COR-L47 (cell line): ENCODE results near the gene FLNB.
A peak's percentile ranks its signal among the peaks of the same experiment; 100 is the strongest.
"Not testable (repeated sequence)": the region's sequence is repeated elsewhere in the genome, so short reads cannot be mapped to it uniquely, and the experiment has no call there.

ENCODE experiments used
- DNase-seq: peaks from one replicate; lab custom pipeline; 2025; lab: John Stamatoyannopoulos, UW

The FLNB gene

DNA sequence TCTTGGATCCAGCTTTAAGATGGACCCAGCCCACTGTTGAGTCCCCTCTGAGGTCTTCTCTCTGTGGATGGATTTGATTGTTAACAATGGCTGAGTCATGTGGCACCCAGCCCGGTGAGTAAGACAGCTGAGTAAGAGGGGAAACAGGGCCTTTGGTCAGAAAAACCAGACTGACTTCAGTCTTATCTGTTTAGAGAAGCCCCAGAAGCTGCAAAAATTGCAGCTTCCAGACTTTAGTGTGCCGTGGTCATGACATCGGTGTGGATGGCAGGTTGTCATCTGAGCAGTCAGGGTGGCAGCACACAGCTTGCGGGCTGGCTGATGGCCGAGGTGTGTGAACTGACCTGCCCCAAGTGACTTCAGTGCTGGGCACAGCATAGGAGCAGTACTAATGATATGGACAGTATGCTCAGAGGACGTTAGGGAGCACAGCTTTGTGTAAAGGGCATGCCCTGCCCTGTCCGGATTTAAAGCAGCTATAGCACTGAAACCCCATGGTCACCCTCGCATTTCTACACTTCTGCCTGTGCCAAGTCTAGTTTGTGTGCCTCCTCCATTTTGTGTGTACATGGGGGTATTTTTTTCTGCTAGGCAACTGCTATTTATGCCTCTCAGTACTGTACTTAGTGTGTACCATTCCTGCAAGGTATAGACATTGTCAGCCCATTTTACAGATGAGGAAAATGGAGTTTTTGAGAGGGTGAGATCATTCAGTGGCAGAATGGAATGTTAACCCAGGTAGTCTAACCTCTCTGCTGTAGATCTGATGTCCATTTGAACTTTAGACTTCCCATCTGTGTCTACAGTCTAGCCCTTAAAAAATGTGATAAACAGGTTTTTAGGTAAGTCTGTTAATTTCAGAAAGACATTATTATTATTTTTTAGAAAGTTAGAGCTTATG is 44.4 kb downstream of the FLNB start:
- no peak for DNase-seq

DNA sequence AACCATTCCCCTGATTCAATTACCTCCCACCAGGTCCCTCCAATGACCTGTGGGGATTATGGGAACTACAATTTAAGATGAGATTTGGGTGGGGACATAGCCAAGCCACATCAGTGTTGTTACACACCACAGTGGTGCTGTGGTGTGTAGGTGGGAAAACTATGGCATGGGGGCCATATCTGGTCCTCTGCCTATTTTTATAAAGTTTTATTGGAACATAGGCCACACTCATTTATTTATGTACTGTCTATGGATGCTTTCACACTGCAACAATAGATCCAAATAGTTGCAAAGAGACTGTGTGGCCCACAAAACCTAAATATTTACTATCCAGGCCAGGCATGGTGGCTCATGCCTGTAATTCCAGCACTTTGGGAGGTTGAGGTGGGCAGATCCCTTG is 46.4 kb downstream of the FLNB start:
- DNase-seq, result no peak

DNA sequence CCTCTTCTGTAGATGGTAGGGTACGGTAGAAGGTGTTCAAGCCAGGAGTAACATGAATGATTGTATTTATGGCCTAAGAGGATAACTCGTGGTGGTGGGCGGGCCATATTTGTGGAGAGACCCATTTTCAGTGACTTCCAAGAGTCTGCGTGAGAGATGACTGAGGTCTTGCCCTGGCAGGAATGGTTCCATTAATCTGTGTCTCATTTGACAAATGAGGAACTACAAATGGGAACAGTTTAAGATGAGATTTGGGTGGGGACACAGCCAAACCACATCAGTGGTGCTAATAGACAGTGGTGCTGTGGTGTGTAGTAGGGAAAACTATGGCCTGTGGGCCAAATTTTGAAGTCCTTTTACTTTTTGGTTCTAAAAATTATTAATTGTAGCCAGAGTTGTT is 47.1 kb downstream of the FLNB start:
- DNase-seq, result no peak

DNA sequence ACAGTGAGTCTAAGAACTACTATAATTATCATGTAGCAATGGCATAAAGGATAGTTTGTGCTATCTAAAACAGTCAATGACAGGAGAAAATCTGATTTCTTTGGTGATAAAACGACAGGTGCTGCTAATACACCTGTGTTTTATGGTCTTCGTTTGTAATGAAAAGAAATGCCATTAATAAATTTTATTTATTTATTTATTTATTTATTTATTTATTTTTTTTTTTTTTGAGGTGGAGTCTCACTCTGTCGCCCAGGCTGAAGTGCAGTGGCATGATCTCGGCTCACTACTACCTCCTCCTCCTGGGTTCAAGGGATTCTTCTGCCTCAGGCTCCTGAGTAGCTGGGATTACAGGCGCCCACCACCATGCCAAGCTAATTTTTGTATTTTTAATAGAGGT is 47.7 kb downstream of the FLNB start:
- not testable (repeated sequence) for DNase-seq

DNA sequence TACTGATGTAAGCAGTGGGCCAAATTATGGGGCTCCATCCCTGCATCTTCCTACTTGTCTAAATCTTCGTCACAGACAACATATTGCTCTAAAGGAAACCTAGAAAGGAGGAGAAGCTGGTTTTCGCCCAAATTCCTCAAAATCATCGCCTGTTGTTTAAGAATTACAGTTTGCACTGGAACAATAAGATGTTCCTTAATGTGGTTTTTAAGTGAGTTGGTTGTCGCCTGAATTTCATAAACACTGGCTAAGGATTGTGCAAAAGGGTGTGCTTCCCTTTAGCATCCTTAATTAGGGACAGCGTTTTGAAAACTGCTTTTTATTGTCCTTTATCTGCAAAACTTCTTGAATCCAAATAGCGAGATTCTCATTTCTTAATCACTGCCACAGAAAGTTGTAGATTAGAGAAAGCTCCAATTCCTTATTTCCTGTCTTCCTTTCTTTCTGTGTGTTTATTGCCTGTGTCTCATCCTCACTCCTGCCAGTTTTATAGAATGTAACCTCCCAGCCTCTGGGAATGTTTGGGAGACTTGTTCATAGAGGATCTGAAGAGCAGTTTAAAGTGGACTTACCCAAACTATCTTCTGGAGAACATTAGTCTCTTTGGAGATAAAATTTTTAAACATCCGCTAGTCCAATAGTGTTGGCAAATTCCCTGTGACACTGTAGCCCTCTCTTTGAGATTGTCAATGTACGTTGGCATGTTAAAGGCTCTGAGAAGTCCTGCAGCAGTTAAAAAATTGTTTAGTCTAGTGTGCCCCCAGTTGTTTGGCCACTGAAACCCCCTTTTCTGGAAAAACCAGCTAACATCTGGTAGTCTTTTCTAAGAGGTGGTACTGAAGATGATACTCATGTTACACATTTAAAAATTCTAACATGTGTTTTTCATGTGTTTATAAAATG is 50.4 kb downstream of the FLNB start:
- no peak for DNase-seq

DNA sequence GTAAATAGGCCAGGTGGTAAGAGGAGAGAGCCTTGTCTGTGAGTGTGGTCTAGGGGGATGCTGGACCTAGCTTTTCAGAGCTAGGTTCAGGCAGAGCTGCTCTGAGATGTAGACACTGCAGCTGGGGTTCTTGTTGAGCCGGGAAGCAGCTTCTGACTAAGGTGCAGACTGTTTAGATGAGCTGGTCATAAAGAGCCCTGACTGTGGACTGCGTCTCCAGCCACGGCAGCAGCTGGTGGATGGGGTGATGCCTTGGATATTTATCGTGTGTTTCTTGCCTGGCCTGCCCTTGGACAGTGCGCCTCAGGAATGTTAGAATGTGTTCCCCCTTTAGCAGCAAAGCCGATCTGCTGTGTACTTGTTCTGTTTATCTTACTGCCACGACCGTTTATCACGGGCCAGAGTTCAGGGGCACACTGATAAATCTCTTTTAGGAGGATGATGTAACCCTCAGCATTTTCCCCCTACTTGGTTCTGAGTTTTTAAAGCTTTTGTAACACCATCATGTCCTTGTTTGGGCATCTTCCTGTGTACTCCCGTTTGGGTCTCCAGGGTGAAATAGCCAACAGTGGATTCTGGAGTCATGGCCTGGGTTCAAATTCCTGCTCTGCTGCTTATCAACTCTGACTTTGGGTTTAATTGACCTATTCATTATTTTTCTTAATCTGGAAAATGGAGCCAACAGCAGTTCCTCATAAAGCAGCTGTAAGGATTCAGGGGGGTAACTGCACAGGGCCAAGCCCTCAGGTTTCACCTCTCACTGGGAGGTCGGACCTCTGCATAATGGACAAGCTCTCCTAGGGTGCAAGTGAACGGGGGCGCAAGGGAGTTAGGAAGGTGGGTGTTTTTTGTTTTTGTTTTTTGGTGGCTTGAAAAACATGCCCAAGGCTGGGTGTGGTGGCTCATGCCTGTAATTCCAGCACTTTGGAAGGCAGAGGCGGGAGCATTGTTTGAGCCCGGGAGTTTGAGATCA is 51.4 kb downstream of the FLNB start:
- no peak for DNase-seq

DNA sequence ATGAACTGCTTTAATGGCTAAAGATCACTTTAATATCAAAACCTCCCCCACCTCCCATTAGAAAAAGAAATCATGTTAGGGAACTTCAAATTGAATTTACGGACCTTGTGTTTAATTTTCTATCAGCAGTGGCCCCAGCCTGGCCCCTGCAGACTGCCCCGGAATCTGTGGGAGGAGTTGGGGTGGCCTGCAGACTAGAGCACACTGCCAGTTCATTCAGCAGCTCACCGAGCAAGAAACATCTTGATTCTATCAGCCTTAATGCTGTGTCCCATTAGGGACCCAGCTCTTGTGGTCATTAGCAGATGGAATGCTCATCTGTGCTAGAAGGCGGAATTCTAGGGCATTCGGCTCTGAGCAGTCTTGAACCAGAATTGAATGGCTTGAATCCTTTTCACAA is 54.2 kb downstream of the FLNB start:
- no peak for DNase-seq

DNA sequence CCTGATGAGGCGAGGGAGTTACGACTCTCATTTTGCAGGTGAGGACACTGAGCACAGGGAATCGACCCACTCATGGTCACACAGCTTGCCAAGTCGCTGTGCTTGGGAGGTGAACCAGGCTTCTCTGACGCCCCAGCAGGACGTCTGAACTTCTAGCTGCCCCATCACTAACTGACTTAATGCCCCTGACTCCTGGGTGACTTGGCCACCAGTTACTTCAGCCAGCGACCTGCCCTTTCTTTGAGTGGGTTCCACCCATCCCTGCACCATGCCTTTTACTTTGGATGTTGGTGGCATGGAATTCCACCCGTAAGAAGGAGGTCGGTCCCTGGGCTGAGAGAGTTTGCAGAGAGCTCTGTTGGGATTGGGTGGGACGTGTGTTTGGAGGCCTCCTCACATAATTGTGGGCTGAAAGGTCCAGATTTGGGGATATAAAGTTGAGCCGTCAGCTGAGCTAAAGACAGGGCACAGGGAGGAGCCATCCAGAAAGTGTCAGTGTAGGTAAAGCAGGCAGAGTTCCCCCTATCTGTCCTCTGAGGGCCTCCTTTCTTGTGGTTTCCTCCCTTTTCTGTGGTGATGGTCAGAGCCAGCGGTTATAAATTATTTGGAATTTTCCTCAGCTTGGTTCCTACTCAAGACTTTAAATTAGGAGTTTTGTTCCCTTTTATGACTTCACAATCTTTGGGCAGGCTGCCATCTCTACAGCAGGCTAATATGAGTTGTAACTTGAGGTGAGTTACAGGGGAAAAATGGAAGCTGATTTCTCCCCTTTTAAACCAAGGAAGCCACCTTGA is 55.0 kb downstream of the FLNB start:
- no peak for DNase-seq

DNA sequence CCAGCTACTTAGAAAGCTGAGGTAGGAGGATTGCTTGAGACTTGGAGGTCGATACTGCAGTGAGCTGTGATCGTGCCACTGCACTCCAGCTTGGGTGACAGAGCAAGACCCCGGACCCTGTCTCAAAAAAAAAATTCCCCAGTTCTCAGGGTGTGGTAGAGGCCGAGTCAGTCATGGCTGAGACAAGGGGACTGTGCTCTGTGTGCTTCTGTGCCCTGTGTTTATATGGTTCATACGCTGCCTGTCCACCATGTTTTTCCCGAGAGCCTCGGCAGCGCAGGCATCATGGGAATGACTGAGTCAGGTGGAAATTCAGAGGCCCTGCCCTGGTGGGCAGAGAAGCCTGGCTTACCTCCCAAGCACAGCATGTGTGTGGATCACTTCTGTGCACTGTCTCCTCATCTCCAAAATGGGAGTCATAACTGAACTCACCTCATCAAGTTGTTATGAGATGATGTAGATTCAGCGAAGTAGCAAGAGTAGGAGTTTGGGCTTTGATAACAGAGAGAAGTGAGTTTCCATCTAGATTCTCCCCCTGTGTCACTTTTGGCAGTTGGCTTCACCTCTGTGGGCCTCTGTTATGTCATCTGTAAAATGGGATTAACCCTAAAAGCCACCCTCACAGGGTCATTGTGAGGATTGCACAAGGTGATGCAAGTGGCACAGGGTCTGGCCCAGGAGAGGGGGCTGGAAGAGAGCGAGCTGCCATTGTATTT is 56.9 kb downstream of the FLNB start:
- no peak for DNase-seq

DNA sequence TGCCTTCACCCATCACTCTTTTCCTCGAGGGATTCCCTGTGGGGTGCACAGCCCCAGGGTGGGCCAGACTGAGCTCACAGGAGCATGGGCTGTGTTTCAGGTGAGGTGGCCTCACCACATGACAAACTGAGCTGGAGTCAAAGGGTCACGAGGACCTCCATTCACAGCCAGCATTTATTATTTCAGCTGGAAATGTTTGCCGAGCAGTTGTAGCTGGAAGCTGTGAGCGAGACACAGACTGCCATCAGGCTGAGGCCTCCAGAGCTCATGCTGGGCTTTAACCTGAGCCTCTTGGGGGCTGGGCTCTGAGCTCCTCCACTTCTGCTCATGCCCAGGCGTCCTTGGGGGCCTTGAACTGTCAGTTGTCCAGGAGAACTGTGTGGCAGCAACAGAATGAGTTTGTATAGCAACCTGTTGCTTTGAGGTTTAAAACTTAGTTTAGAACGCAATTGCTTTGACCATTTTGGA is 57.5 kb downstream of the FLNB start:
- peak; percentile 20 for DNase-seq

DNA sequence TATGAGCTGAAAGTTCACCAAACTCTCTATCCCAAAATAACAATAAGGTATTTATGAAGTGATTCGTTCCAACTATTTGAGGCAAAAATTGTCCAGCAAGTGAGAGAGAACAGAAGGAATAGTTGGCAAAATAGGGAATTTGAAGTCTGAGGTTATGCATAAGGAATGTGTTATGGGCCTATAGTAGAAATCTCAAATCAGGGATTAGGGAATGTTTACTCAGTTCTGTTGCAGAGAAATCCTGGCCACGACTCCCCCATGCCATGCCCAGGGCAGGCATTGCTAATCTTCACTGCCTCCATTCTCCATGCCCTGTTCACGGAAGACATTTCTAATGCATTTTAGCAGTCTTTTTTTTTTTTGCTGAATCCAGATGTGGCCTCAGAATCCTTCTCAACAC is 58.6 kb downstream of the FLNB start:
- DNase-seq, result no peak

DNA sequence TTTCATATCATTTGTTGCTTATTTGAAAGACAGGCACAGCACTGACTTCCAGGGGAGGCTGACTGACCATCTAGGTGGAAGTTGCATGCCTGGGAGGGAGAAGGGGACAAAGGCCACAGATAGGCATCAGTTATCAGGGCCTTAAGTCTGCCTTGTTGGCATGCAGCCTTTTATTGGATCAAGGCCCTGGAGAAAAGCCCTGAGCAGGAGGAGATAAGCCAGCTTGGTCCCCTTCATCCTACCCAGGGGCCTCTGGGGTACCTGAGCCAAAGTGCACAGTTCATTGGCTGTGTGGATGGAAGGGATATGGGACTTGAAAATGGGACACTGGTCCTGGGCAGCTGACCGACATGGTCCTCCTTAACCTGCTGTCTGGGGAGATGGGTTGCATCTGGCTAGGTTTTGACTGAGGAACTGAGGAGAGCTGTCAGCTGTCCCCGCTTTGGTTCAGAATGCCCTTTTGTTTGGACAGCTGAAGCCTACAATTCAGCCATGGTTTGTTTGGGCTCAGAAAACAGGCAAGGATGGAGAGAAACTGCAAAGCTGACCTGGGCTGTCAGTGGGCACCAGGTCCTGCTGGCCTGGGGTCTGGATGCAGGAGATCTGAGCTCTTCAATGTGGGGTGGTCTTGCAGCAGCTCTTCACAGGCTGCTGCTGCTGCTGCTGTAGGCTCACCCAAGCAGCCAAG is 60.0 kb downstream of the FLNB start:
- no peak for DNase-seq

DNA sequence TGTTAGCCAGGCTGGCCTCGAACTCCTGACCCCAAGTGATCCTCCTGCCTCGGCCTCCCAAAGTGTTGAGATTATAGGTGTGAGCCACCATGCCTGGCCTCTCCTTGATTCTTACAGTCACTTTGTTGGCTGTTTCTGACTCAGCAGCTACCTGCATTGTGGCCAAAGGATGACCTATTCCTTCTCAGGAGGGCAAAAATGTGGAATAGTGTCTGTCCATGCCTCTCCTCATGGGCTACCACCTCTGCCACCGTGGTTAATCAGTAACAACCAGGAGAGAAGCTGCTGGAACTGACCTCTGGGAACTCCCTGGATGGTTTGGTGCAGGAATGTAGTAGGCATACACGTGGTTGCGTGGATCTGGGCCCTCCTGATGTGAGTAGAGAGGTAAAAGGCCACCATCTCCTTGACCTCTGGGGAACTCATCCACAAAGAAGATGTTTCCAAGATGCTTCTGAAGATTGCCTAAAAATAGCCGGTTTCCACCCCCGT is 63.3 kb downstream of the FLNB start:
- DNase-seq, result no peak

DNA sequence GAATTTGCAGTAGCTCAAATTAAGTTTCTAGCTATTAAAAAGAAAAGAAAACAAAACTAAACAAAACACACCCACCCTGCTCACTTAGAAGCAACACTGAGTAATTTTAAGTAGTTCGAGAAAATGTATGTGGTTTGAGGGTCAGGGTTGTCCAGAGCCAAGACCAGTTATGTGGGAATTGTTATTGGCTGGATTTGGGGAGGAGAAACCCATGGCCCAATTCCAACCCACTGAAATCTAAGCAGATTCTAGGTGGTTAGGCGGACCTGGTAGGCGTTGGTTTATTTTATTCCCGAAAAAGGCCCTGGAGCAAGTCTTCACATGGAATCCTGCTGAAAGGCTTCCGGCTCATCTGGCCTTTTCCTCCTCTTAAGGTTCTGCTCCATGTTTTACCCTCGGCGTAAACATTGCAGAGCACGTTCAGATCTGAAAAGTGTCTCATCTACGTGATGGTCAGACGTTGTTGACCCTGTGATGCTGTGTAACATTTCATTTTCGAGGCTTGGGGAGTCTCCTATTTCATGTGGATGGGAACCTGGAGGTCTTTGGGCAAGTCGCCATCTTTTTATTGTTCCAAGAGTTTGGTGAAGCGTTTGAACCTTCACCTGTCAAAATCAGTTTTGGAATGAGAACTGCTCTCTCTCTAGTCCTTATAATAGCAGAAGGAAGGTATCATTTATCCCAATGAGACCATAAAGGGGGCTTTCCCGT is 64.0 kb downstream of the FLNB start:
- DNase-seq, result no peak

DNA sequence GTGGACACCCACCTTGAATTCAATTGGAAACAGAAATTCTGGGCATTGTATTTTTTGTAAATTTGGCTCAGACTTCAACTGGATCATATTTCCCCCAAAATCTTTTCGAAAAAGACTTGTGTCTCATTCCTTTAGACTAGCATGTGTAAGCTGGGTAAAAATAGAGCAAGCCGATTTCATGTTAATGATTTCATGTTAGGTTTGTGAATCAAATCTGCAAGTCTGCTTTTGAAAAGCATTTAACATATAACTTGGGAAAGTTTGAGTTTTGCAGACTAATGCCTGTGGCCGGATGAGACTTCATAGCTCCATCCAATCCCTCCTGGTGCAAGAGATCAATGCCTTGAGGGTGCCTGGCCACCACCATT is 64.5 kb downstream of the FLNB start:
- DNase-seq, result no peak

DNA sequence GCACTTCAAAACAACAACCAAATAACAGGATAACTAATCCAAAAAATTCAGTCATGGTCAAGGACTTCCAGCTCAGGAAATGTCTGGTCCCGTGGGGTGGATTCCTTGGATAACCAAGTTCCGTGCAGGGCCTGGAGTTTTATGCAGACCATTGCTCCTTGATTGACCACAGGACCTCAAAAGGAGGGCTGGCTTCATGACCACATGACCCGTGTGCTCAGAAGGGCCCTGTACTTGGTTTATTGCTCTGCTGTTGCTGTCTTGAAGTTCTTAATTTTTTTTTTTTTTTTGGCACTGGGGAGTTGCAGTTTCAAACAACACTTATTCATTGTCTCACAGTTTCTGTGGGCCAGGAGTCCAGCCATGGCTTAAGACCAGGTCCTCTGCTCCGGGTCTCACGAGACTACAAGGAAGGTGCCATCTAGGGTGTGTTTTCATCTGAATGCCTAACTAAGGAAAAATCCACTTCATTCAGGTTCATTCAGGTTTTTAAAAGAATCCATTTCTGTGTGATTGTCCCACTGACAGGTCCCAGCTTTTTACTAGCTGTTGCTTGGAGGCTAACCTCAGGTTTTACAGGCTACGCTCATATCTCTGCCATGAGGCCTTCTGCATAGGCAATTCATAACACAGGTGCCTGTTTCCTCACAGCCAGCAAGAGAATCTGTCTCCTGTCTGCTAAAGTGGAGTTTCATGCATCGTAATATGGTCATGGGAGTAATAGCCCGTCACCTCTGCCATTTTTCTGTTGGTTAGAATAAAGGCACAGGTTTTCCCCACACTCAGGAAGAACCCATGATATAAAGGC is 65.3 kb downstream of the FLNB start:
- no peak for DNase-seq

DNA sequence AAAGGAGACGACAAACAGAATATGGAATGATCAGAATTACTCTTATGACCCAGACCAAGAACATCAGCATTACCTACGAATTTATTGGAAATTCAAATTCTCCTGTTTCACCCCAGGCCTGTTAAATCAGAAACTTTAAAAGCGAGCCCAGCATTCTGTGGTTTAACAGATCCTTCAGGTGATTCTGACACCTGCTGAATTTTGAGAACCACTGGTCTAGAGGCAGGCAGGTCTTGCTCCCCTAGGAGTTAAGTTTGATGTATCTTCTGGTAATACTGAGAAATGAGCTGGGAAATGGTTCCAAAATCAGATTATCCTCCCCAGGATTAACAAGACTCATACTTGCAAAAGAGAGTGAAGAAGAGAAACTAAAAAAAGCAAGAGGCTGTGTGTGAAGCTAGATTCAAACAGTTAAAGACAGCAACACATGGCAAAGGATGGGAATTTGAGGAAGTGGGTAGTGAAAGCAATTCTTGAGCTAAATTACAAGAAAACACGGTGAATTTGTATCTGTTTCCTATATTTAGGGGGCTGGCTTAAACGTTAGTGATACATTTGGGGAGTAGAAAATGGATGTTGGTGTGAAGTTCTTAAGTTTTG is 66.0 kb downstream of the FLNB start:
- DNase-seq, result no peak

DNA sequence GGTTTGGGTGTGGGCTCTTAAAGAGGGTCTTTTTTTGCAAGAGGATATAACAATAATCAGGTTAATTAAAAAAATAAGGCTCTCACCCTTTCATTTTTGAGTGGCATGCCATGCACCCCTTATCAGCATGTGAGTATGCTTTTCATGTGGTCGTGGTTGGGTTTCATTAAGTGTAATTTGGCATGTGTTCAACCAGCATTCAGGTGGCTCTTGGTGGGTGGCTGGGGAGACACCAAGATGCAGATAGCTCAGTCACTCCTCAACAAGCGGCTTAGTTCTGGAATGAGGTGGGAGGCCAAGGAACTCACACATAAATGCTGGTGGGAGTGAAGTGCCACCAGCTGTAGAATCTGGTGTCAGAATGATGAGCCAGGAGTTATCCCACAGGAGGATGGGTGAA is 66.8 kb downstream of the FLNB start:
- DNase-seq, result no peak
